IPS-18c (cell line): ENCODE data around the gene OPHN1.
"Not testable (repeated sequence)": the region's sequence is repeated elsewhere in the genome, so short reads cannot be mapped to it uniquely, and the experiment has no call there.

Experiments
- H3K4me3 ChIP-seq: 2 replicates; pipeline ENCODE4 v1.7.0; 2013; ENCODE audit warnings: low read depth, mild to moderate bottlenecking, low read length, moderate library complexity; ENCODE audit not compliant: insufficient read depth
- H3K9me3 ChIP-seq: one replicate; pipeline ENCODE4 v1.6.1; 2013; ENCODE audit warnings: mild to moderate bottlenecking, low read length, moderate library complexity; ENCODE audit not compliant: control insufficient read depth, insufficient read depth

OPHN1 gene

GRCh38 chrX:68396953-68397352 lies 36.3 kb downstream of the OPHN1 start:
- Histone ChIP-seq H3K4me3 (no peak overlapping the region), H3K9me3 (no peaks in the 10 kb centered on the region)

GRCh38 chrX:68389419-68389960 lies 43.8 kb downstream of the OPHN1 start:
- not testable (repeated sequence) for H3K9me3 ChIP-seq, H3K4me3 ChIP-seq

GRCh38 chrX:68387776-68388175 lies 45.5 kb downstream of the OPHN1 start:
- H3K4me3 ChIP-seq: no peak overlapping the region
- peaks cover 4% of the 10 kb centered on the region for H3K9me3 ChIP-seq

- H3K4me3 ChIP-seq: no peak overlapping the region
- H3K9me3 ChIP-seq: no peaks in the 10 kb centered on the region
Observed at GRCh38 chrX:68383540-68383939, 49.8 kb downstream of the OPHN1 start.

- H3K9me3 ChIP-seq, H3K4me3 ChIP-seq: not testable (repeated sequence)
Observed at GRCh38 chrX:68377579-68377978, 55.7 kb downstream of the OPHN1 start.

GRCh38 chrX:68376373-68376772 lies 56.9 kb downstream of the OPHN1 start:
- H3K9me3 ChIP-seq: peaks cover 2% of the 10 kb centered on the region
- no peak overlapping the region for H3K4me3 ChIP-seq

- Histone ChIP-seq H3K9me3 (peaks cover 2% of the 10 kb centered on the region), H3K4me3 (no peak overlapping the region)
Observed at GRCh38 chrX:68375803-68376202, 57.5 kb downstream of the OPHN1 start.

GRCh38 chrX:68372665-68373064 lies 60.6 kb downstream of the OPHN1 start:
- Histone ChIP-seq H3K9me3 (peaks cover 2% of the 10 kb centered on the region), H3K4me3 (no peak overlapping the region)

- Histone ChIP-seq H3K4me3 (no peak overlapping the region), H3K9me3 (peaks cover 2% of the 10 kb centered on the region)
Observed at GRCh38 chrX:68369559-68369958, 63.7 kb downstream of the OPHN1 start.

- Histone ChIP-seq H3K4me3 (no peak overlapping the region), H3K9me3 (no peaks in the 10 kb centered on the region)
Observed at GRCh38 chrX:68365341-68365740, 68.0 kb downstream of the OPHN1 start.

- no peaks in the 10 kb centered on the region for H3K9me3 ChIP-seq
- no peak overlapping the region for H3K4me3 ChIP-seq
Observed at GRCh38 chrX:68363984-68364383, 69.3 kb downstream of the OPHN1 start.

GRCh38 chrX:68358679-68359078 lies 74.6 kb downstream of the OPHN1 start:
- Histone ChIP-seq H3K9me3 (no peaks in the 10 kb centered on the region), H3K4me3 (no peak overlapping the region)

- peaks cover 6% of the 10 kb centered on the region for H3K9me3 ChIP-seq
- no peak overlapping the region for H3K4me3 ChIP-seq
Observed at GRCh38 chrX:68355629-68355920, 77.7 kb downstream of the OPHN1 start.

- Histone ChIP-seq H3K9me3 (peaks cover 6% of the 10 kb centered on the region), H3K4me3 (no peak overlapping the region)
Observed at GRCh38 chrX:68354879-68355628, 78.2 kb downstream of the OPHN1 start.

GRCh38 chrX:68345025-68345424 lies 88.3 kb downstream of the OPHN1 start:
- Histone ChIP-seq H3K4me3 (no peak overlapping the region), H3K9me3 (peaks cover 2% of the 10 kb centered on the region)

GRCh38 chrX:68343551-68343950 lies 89.7 kb downstream of the OPHN1 start:
- Histone ChIP-seq H3K4me3 (no peak overlapping the region), H3K9me3 (peaks cover 2% of the 10 kb centered on the region)

- Histone ChIP-seq H3K9me3 (peaks cover 2% of the 10 kb centered on the region), H3K4me3 (no peak overlapping the region)
Observed at GRCh38 chrX:68332201-68332731, 101.0 kb downstream of the OPHN1 start.

- H3K4me3 ChIP-seq, H3K9me3 ChIP-seq: not testable (repeated sequence)
Observed at GRCh38 chrX:68326841-68327240, 106.5 kb downstream of the OPHN1 start.

- Histone ChIP-seq H3K9me3 (no peaks in the 10 kb centered on the region), H3K4me3 (no peak overlapping the region)
Observed at GRCh38 chrX:68307769-68308168, 125.5 kb downstream of the OPHN1 start.
